ENCODE measurements around the gene ARIH2. TPM values are rescaled to one million over a fixed set of nuclear protein-coding genes. Genes with fewer than 3 reads are reported as not detected.

ARIH2 gene
- total RNA-seq, 4 donors from 2014 or later, result 37.4 to 102 (median 79.9) TPM

DNA sequence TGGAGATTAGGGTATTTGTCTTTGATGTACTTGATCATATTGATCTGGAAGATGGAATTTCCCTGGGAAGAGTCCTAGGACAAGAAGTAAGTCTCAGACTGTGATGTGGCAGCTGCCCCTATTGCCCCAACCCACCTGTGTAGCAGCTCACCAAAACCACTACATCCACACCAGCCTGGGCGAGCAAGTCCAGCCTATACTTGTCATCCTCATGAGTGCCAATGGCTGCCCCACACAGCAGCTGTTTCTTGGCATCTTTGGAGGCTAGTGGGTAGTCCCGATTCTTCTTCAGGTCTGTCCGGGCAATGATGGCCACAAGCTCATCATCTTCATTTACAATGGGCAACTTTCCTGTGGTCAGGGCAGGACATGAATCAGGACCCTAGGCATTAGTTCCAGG is 107.9 kb downstream of the ARIH2 start:
- Histone ChIP-seq H3K27ac (no peak overlapping the region), H3K36me3 (no peaks in the 10 kb centered on the region), H3K9me3 (no peaks in the 10 kb centered on the region), H3K4me1 (peaks cover 5% of the 10 kb centered on the region in 2 donors), H3K27me3 (no peaks in the 10 kb centered on the region), H3K4me3 (no peak overlapping the region)
- intact Hi-C loops (cut with DNase I; ENCODE audit: low total_unique reads), result no loop called here
- no peak for TF ChIP-seq CTCF (IDR thresholded peaks at IDR 0.05)
- no peak for TF ChIP-seq POLR2A (IDR thresholded peaks at IDR 0.05)
- DNase-seq, result no peak

DNA sequence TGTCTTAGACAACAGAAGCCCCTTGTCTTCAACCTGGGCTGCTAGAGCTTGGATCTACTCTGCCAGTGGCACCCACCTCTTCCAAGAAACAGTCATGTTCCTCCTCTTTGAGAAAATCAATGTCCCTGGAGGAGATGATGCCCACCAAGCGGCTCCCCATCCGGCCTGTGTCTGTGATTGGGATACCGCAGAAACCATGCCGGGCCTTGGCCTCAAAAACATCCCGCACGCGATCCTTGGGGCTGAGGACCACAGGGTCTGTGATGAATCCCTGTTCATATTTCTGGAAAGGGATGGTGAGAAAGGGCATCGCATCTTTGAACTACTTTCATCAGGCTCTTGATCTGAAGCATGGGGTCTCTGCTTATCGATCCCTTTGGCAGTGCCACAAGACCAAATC is 109.0 kb downstream of the ARIH2 start:
- DNase-seq, result no peak
- Histone ChIP-seq H3K27me3 (no peaks in the 10 kb centered on the region), H3K4me3 (no peak overlapping the region), H3K27ac (no peak overlapping the region), H3K36me3 (no peaks in the 10 kb centered on the region), H3K9me3 (no peaks in the 10 kb centered on the region), H3K4me1 (peaks cover 5% of the 10 kb centered on the region in 2 donors)
- intact Hi-C loops (cut with DNase I; ENCODE audit: low total_unique reads), result no loop called here
- TF ChIP-seq POLR2A (IDR thresholded peaks at IDR 0.05) (no peak), CTCF (IDR thresholded peaks at IDR 0.05) (no peak)

GRCh38 chr3:49028298-49028672 is 109.6 kb downstream of the ARIH2 start:
- peaks cover 5% of the 10 kb centered on the region in 2 donors for H3K4me1 ChIP-seq
- H3K27me3 ChIP-seq, result no peaks in the 10 kb centered on the region
- intact Hi-C loops (cut with DNase I; ENCODE audit: low total_unique reads), result no loop called here
- no peak for DNase-seq
- peak overlapping the region in 1 of 2 donors; percentile 72 for H3K4me3 ChIP-seq
- H3K9me3 ChIP-seq, result no peaks in the 10 kb centered on the region
- no peak for TF ChIP-seq CTCF (IDR thresholded peaks at IDR 0.05)
- TF ChIP-seq POLR2A (IDR thresholded peaks at IDR 0.05), result no peak
- no peaks in the 10 kb centered on the region for H3K36me3 ChIP-seq
- H3K27ac ChIP-seq, result peak overlapping the region; percentile 91 to 97

- intact Hi-C loops (cut with DNase I; ENCODE audit: low total_unique reads), result no loop called here
- DNase-seq, result peak; percentile 92 to 95
- H3K36me3 ChIP-seq, result no peaks in the 10 kb centered on the region
Observed at GRCh38 chr3:49028673-49029562, 110.3 kb downstream of the ARIH2 start, which contains the start of gene IMPDH2. Gene IMPDH2 (minus strand): TSS chr3:49029398. CDS start chr3:49029350, 48 bp downstream.

More at GRCh38 chr3:49028673-49029562, 110.3 kb downstream of the ARIH2 start, which contains the start of gene IMPDH2:
- peaks cover 5% of the 10 kb centered on the region in 2 donors for H3K4me1 ChIP-seq
- peak within 1 kb of the TSS; percentile 72 to 78 for H3K4me3 ChIP-seq
- H3K27ac ChIP-seq, result peak within 1 kb of the TSS; percentile 91 to 97
- H3K9me3 ChIP-seq, result no peaks in the 10 kb centered on the region
- TF ChIP-seq CTCF (IDR thresholded peaks at IDR 0.05), result peak in 3 of 4 experiments; percentile 28 to 46 (median 28)
- TF ChIP-seq POLR2A (IDR thresholded peaks at IDR 0.05), result peak; percentile 87 to 99
- no peaks in the 10 kb centered on the region for H3K27me3 ChIP-seq

Data from uterus (tissue), 4 donors.